Type B pancreatic cell (in vitro differentiated cells): Measurements from ENCODE around the gene YIPF2. TPM values are rescaled to one million over a fixed set of nuclear protein-coding genes. Genes with fewer than 3 reads are reported as not detected.
A peak's percentile ranks its signal among the peaks of the same experiment; 100 is the strongest.
"Not testable (repeated sequence)": the region's sequence is repeated elsewhere in the genome, so short reads cannot be mapped to it uniquely, and the experiment has no call there.

ENCODE experiments used
- DNase-seq: peaks from one replicate; pipeline ENCODE4 v3.0.0; 2021; ENCODE audit warnings: mixed read lengths; ENCODE audit not compliant: unreplicated experiment; ENCODE audit errors: extremely low spot score
- H3K27ac Mint-ChIP-seq: 2 replicates; pipeline ENCODE4 v1.8.0; 2021; ENCODE audit warnings: mild to moderate bottlenecking, mixed read lengths
- H3K27me3 Mint-ChIP-seq: 2 replicates; pipeline ENCODE4 v1.8.0; 2021; ENCODE audit warnings: mixed read lengths
- H3K36me3 Mint-ChIP-seq: 2 replicates; pipeline ENCODE4 v1.8.0; 2021; ENCODE audit warnings: mixed read lengths
- H3K4me1 Mint-ChIP-seq: one replicate; pipeline ENCODE4 v1.8.0; 2021; ENCODE audit warnings: mixed read lengths; ENCODE audit not compliant: unreplicated experiment
- H3K4me3 Mint-ChIP-seq: 2 replicates; pipeline ENCODE4 v1.8.0; 2021; ENCODE audit warnings: mild to moderate bottlenecking, mixed read lengths
- H3K9me3 Mint-ChIP-seq: 2 replicates; pipeline ENCODE4 v1.8.0; 2021; ENCODE audit warnings: mixed read lengths
- CTCF ChIP-seq: fragments of 200-600 bp; sonication (generic); conservative IDR thresholded peaks from 2 replicates; pipeline ENCODE4 v1.5.0; 2021; ENCODE audit warnings: antibody characterized with exemption, mild to moderate bottlenecking
- total RNA-seq: library from RNA; stranded (reverse); gene quantifications from 2 replicates; pipeline ENCODE4 v1.2.1, GENCODE V29; 2021; ENCODE audit warnings: low replicate concordance

Gene YIPF2
- total RNA-seq, 1 donor from 2014 or later: 58.5 TPM

DNA sequence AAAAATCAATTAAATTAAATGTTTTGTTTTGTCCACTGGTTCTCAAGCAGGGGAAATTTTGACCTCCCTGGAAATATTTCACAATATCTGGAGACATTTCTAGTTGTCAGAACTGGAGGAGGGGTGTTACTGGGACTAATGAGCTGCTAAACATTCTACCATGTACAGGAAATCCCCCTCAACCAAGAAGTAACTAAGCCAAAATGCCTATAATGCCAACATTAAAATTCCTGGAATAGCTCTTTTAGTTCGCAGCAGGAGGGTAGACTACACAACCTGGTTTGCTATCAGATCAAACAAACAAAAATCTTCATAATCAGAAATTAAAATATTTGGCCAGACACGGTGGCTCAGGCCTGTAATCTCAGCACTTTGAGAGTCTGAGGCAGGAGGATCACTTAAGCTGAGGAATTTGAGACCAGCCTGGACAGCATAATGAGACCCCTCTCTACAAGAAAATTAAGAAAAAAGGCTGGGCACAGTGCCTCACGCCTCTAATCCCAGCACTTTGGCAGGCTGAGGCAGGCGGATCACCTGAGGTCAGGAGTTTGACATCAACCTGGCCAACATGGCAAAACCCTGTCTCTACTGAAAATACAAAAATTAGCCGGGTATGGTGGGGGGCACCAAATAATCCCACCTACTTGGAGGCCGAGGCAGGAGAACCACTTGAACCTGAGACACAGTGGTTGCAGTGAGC, 18.7 kb upstream of the YIPF2 start:
- no peak for DNase-seq
- Mint-ChIP-seq H3K27ac (no peak overlapping the region), H3K27me3 (no peaks in the 10 kb centered on the region), H3K4me3 (no peak overlapping the region), H3K9me3 (no peaks in the 10 kb centered on the region), H3K4me1 (peaks cover 9% of the 10 kb centered on the region), H3K36me3 (no peaks in the 10 kb centered on the region)
- TF ChIP-seq CTCF: no peak

DNA sequence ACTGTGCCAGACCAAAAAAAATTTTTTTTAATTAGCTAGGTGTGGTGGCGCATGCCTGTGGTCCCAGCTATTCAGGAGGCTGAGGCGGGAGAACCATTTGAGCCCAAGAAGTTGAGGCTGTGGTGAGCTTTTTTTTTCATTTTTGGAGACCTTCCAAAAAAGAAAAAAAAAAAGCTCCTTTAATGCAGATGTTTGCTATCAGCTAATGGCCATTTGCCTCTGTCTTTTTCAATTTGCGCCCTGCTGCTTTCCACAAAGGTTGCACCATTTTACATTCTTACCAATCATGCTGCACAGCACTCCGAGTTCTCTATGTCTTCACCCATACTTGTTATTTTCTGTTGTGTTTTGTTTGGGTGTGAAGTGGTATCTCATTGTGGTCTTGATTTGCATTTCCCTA, 16.8 kb upstream of the YIPF2 start:
- Mint-ChIP-seq H3K4me1 (peaks cover 12% of the 10 kb centered on the region), H3K27ac (no peak overlapping the region), H3K4me3 (no peak overlapping the region), H3K36me3 (no peaks in the 10 kb centered on the region), H3K27me3 (no peaks in the 10 kb centered on the region), H3K9me3 (no peaks in the 10 kb centered on the region)
- no peak for DNase-seq
- no peak for TF ChIP-seq CTCF

GRCh38 chr19:10943412-10943811, 15.0 kb upstream of the YIPF2 start:
- not testable (repeated sequence) for H3K4me3 Mint-ChIP-seq, DNase-seq, H3K36me3 Mint-ChIP-seq, H3K9me3 Mint-ChIP-seq, H3K27ac Mint-ChIP-seq, H3K27me3 Mint-ChIP-seq
- H3K4me1 Mint-ChIP-seq: peaks cover 12% of the 10 kb centered on the region

DNA sequence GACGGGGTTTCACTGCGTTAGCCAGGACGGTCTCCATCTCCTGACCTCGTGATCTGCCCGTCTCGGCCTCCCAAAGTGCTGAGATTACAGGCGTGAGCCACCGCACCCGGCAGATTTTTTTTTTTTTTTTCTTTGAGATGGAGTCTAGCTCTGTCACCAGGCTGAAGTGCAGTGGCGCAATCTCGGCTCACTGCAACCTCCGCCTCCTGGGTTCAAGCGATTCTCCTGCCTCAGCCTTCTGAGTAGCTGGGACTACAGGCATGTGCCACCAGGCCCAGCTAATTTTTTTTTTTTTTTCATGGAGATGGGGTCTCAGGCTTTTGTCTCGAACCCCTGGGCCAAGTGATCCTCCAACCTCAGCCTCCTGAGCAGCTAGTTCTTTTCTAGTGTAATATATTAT, 13.2 kb upstream of the YIPF2 start:
- H3K4me3 Mint-ChIP-seq, DNase-seq, H3K27me3 Mint-ChIP-seq, H3K9me3 Mint-ChIP-seq, H3K36me3 Mint-ChIP-seq: not testable (repeated sequence)
- H3K27ac Mint-ChIP-seq: peak overlapping the region; percentile 78
- H3K4me1 Mint-ChIP-seq: peaks cover 11% of the 10 kb centered on the region

DNA sequence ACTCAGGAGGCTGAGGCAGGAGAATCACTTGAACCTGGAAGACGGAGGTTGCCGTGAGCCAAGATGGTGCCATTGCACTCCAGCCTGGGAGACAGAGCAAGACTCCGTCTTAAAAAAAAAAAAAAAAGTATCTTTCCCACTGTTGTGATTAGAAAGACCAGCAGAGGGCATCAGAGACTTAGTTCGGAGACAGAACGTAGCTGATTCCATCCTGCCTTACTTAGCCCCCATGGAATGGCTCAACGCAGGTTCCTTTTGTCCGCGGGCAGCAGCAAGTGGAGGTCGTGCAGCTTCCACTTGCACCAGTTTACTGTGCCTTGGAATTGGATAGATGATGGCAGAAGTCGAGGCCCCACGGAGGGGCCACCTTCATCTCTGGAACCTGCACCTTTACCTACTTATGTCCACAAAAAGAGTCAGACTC, 8.2 kb upstream of the YIPF2 start:
- DNase-seq: no peak
- Mint-ChIP-seq H3K4me1 (peaks cover 4% of the 10 kb centered on the region), H3K36me3 (no peaks in the 10 kb centered on the region), H3K4me3 (peak overlapping the region; percentile 71), H3K27ac (peak overlapping the region; percentile 81), H3K27me3 (no peaks in the 10 kb centered on the region), H3K9me3 (no peaks in the 10 kb centered on the region)
- TF ChIP-seq CTCF: peak; percentile 82

GRCh38 chr19:10935371-10936059, 7.1 kb upstream of the YIPF2 start:
- H3K36me3 Mint-ChIP-seq: peaks cover 2% of the 10 kb centered on the region
- no peak overlapping the region for H3K4me3 Mint-ChIP-seq

More at GRCh38 chr19:10935371-10936059, 7.1 kb upstream of the YIPF2 start:
- no peaks in the 10 kb centered on the region for H3K27me3 Mint-ChIP-seq
- DNase-seq: no peak
- no peak for TF ChIP-seq CTCF
- H3K4me1 Mint-ChIP-seq: peaks cover 4% of the 10 kb centered on the region
- peak overlapping the region; percentile 48 for H3K27ac Mint-ChIP-seq
- H3K9me3 Mint-ChIP-seq: no peaks in the 10 kb centered on the region
